GM13976 (cell line): Measurements from ENCODE around the gene USP46.

Experiments used
- DNase-seq: peaks from one replicate; pipeline ENCODE4 v3.0.0; 2012; ENCODE audit warnings: low spot score
- CTCF ChIP-seq: IDR thresholded peaks from 2 replicates; pipeline ENCODE4 v1.5.1; 2012; ENCODE audit warnings: borderline replicate concordance, mild to moderate bottlenecking; ENCODE audit not compliant: insufficient read depth; ENCODE audit errors: extremely low read depth, missing control alignments, control extremely low read depth
- in situ Hi-C: fragments of 300-500 bp; cut with MboI; formaldehyde crosslinking; loops from one replicate; pipeline ENCODE4 v1.12.0; 2022; ENCODE audit warnings: low sequenced_read_pairs, mixed read lengths, inconsistent platforms; ENCODE audit not compliant: unreplicated experiment

Gene USP46

GRCh38 chr4:52548818-52549570 lies 110.1 kb downstream of the USP46 start:
- TF ChIP-seq CTCF: no peak
- in situ Hi-C loops: loop anchor here (10.0 kb wide), 2 partner anchors 116 to 436 kb away; no protein-coding TSS in a partner anchor
- DNase-seq: no peak

- no peak for TF ChIP-seq CTCF
- in situ Hi-C loops: loop anchor here (10.0 kb wide), 2 partner anchors 118 to 438 kb away; no protein-coding TSS in a partner anchor
- DNase-seq: no peak
Measured at GRCh38 chr4:52546449-52546848, 112.7 kb downstream of the USP46 start.

GRCh38 chr4:52545099-52546069 lies 113.7 kb downstream of the USP46 start:
- TF ChIP-seq CTCF: peak; percentile 92
- in situ Hi-C loops: loop anchor here (10.0 kb wide), 2 partner anchors 119 to 439 kb away; no protein-coding TSS in a partner anchor
- peak; percentile 72 for DNase-seq
